H1 (cell line): ENCODE data around the gene KCNE5. TPM values are rescaled to one million over a fixed set of nuclear protein-coding genes. Genes with fewer than 3 reads are reported as not detected.

Experiments
- BACH1 ChIP-seq: IDR thresholded peaks from 2 replicates; pipeline ENCODE4 v1.6.1; 2012; ENCODE audit warnings: low read length, improper control_type of control experiment
- CEBPB ChIP-seq: IDR thresholded peaks from 2 replicates; pipeline ENCODE4 v1.6.1; 2012; ENCODE audit warnings: low read depth, low read length
- HDAC6 ChIP-seq: IDR thresholded peaks from one replicate; pipeline ENCODE4 v1.7.1; 2012; ENCODE audit warnings: low read depth, mild to moderate bottlenecking, inconsistent platforms, low read length, moderate library complexity
- PHF8 ChIP-seq: fragments of 200-600 bp; sonication (generic); conservative IDR thresholded peaks from 2 replicates; pipeline ENCODE4 v1.7.1; 2012; ENCODE audit warnings: low read depth, mild to moderate bottlenecking, inconsistent platforms, low read length, moderate library complexity
- POLR2A ChIP-seq, 2 experiments: IDR thresholded peaks; 1 replicate in 1 of 2; 2 replicates in 1 of 2; pipeline ENCODE4 v1.6.1; 2011; ENCODE audit warnings: low read depth in 2 of 2, low read length in 2 of 2, mild to moderate bottlenecking in 2 of 2; ENCODE audit errors: control extremely low read depth in 1 of 2
- SIX5 ChIP-seq: IDR thresholded peaks from 2 replicates; pipeline ENCODE4 v1.6.1; 2011; ENCODE audit warnings: mild to moderate bottlenecking, low read depth, low read length
- SUZ12 ChIP-seq: fragments of 200-600 bp; sonication (generic); IDR thresholded peaks from 2 replicates; pipeline ENCODE4 v1.6.1; 2012; ENCODE audit warnings: mild to moderate bottlenecking, inconsistent platforms, low read length, moderate library complexity, mixed read lengths
- TAF1 ChIP-seq: IDR thresholded peaks from 2 replicates; pipeline ENCODE4 v1.6.1; 2011; ENCODE audit warnings: mild to moderate bottlenecking, low read depth, low read length
- TEAD4 ChIP-seq: IDR thresholded peaks from 2 replicates; pipeline ENCODE4 v1.6.1; 2012; ENCODE audit warnings: low read depth, low read length, inconsistent platforms, mixed read lengths
- YY1 ChIP-seq: IDR thresholded peaks from 2 replicates; pipeline ENCODE4 v1.6.1; 2011; ENCODE audit warnings: low read depth, mild to moderate bottlenecking, low read length
- ZNF274 ChIP-seq: IDR thresholded peaks from 2 replicates; pipeline ENCODE4 v1.7.0; 2012; ENCODE audit warnings: low read length, borderline replicate concordance; ENCODE audit errors: extremely low read depth
- polyA plus RNA-seq, 7 experiments: library from polyadenylated mRNA; depleted of rRNA in 3 of 7; stranded (reverse) in 5 of 7; unstranded in 2 of 7; fragments of >200 nt in 5 of 7; fragments of 200-250 nt in 2 of 7; gene quantifications; 1 replicate in 5 of 7; 2 replicates in 1 of 7; 4 replicates in 1 of 7; pipeline versions ENCODE4 v1.2.1 to v1.2.3, GENCODE V29; 2011 to 2013; ENCODE audit warnings: missing spikeins in 2 of 7, mixed read lengths in 2 of 7
- total RNA-seq: library from RNA; stranded (reverse); fragmentation: NEBNext Ultra II Directional; extraction: Animal tissue kit (Norgen Biotek cat#: 25700); gene quantifications from 2 replicates; pipeline ENCODE4 v1.2.1, GENCODE V29; 2021
- TF ChIP-seq, protein P1 (sequence below): fragments of 300-600 bp; sonication (generic); IDR thresholded peaks from 2 replicates; pipeline ENCODE4 v1.7.1; 2012; ENCODE audit warnings: low read length, moderate library complexity, mild to moderate bottlenecking, inconsistent platforms; ENCODE audit not compliant: insufficient replicate concordance

Gene KCNE5
- total and polyA plus RNA-seq, 2 of the 8 experiments (the other 6 are each of a cell fraction or from before 2014, with no cell fraction given) = 3.6 to 5.9 TPM

DNA sequence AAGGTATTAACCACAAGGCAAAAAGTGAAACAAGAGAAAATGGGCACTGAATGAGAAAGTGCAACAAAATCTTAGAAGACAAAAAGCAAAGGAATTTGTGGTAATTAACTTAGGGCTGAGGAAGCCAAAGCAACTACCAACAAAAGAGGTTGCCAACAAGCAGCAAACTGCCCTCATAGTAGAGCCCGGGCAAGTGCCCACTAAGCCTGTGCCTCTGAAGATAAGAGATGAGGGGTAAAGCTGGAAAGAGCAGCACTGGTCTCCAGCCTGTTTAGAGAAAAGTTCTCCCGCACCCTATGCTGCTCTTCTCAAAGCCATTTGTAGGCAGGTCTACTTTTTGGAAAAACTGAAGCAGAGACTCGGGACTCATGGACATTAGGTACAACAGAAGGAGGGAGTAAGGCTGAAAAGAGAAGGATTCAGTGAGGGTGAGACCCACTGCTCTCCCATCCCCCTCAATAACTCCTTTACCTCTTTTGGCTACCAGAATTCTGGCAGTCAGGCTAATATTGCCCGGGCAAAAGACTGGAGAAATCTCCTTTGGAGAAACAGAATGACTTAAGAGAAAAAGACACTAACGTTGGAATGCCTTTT lies 29.6 kb upstream of the KCNE5 start (continued):
- TF ChIP-seq, protein P1, sequence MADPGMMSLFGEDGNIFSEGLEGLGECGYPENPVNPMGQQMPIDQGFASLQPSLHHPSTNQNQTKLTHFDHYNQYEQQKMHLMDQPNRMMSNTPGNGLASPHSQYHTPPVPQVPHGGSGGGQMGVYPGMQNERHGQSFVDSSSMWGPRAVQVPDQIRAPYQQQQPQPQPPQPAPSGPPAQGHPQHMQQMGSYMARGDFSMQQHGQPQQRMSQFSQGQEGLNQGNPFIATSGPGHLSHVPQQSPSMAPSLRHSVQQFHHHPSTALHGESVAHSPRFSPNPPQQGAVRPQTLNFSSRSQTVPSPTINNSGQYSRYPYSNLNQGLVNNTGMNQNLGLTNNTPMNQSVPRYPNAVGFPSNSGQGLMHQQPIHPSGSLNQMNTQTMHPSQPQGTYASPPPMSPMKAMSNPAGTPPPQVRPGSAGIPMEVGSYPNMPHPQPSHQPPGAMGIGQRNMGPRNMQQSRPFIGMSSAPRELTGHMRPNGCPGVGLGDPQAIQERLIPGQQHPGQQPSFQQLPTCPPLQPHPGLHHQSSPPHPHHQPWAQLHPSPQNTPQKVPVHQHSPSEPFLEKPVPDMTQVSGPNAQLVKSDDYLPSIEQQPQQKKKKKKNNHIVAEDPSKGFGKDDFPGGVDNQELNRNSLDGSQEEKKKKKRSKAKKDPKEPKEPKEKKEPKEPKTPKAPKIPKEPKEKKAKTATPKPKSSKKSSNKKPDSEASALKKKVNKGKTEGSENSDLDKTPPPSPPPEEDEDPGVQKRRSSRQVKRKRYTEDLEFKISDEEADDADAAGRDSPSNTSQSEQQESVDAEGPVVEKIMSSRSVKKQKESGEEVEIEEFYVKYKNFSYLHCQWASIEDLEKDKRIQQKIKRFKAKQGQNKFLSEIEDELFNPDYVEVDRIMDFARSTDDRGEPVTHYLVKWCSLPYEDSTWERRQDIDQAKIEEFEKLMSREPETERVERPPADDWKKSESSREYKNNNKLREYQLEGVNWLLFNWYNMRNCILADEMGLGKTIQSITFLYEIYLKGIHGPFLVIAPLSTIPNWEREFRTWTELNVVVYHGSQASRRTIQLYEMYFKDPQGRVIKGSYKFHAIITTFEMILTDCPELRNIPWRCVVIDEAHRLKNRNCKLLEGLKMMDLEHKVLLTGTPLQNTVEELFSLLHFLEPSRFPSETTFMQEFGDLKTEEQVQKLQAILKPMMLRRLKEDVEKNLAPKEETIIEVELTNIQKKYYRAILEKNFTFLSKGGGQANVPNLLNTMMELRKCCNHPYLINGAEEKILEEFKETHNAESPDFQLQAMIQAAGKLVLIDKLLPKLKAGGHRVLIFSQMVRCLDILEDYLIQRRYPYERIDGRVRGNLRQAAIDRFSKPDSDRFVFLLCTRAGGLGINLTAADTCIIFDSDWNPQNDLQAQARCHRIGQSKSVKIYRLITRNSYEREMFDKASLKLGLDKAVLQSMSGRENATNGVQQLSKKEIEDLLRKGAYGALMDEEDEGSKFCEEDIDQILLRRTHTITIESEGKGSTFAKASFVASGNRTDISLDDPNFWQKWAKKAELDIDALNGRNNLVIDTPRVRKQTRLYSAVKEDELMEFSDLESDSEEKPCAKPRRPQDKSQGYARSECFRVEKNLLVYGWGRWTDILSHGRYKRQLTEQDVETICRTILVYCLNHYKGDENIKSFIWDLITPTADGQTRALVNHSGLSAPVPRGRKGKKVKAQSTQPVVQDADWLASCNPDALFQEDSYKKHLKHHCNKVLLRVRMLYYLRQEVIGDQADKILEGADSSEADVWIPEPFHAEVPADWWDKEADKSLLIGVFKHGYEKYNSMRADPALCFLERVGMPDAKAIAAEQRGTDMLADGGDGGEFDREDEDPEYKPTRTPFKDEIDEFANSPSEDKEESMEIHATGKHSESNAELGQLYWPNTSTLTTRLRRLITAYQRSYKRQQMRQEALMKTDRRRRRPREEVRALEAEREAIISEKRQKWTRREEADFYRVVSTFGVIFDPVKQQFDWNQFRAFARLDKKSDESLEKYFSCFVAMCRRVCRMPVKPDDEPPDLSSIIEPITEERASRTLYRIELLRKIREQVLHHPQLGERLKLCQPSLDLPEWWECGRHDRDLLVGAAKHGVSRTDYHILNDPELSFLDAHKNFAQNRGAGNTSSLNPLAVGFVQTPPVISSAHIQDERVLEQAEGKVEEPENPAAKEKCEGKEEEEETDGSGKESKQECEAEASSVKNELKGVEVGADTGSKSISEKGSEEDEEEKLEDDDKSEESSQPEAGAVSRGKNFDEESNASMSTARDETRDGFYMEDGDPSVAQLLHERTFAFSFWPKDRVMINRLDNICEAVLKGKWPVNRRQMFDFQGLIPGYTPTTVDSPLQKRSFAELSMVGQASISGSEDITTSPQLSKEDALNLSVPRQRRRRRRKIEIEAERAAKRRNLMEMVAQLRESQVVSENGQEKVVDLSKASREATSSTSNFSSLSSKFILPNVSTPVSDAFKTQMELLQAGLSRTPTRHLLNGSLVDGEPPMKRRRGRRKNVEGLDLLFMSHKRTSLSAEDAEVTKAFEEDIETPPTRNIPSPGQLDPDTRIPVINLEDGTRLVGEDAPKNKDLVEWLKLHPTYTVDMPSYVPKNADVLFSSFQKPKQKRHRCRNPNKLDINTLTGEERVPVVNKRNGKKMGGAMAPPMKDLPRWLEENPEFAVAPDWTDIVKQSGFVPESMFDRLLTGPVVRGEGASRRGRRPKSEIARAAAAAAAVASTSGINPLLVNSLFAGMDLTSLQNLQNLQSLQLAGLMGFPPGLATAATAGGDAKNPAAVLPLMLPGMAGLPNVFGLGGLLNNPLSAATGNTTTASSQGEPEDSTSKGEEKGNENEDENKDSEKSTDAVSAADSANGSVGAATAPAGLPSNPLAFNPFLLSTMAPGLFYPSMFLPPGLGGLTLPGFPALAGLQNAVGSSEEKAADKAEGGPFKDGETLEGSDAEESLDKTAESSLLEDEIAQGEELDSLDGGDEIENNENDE = no peak
- no peak for TF ChIP-seq SUZ12
- TF ChIP-seq SIX5 = no peak
- TF ChIP-seq POLR2A (IDR thresholded peaks at IDR 0.05; ENCODE audit: control extremely low read depth in 1 of 2, low read depth in 2 of 2, low read length in 2 of 2) = no peak
- no peak for TF ChIP-seq YY1
- no peak for TF ChIP-seq CEBPB
- TF ChIP-seq BACH1 = no peak
- no peak for TF ChIP-seq TAF1
- TF ChIP-seq TEAD4 = no peak
- no peak for TF ChIP-seq ZNF274
- no peak for TF ChIP-seq PHF8
- no peak for TF ChIP-seq HDAC6
